HG03521 (cell line): ENCODE results near the gene GAK.

Experiments
- ATAC-seq: cut with Tn5 transposase; IDR thresholded peaks from one replicate; pipeline ENCODE4 v1.9.1; 2021; ENCODE audit warnings: mild to moderate bottlenecking, moderate library complexity; ENCODE audit not compliant: unreplicated experiment

The GAK gene

GRCh38 chr4:909821-910220, 22.3 kb downstream of the GAK start:
- ATAC-seq, result no peak

- no peak for ATAC-seq
Measured at GRCh38 chr4:909131-909571, 23.0 kb downstream of the GAK start.

GRCh38 chr4:907691-908425, 24.3 kb downstream of the GAK start:
- ATAC-seq, result no peak

GRCh38 chr4:907103-907400, 25.1 kb downstream of the GAK start:
- no peak for ATAC-seq

- no peak for ATAC-seq
Measured at GRCh38 chr4:906339-907102, 25.6 kb downstream of the GAK start.

- no peak for ATAC-seq
Measured at GRCh38 chr4:905485-906338, 26.4 kb downstream of the GAK start.

- ATAC-seq, result no peak
Measured at GRCh38 chr4:903066-904046, 28.8 kb downstream of the GAK start.

- no peak for ATAC-seq
Measured at GRCh38 chr4:901192-901910, 30.8 kb downstream of the GAK start.

GRCh38 chr4:900721-901120, 31.4 kb downstream of the GAK start:
- ATAC-seq, result no peak

GRCh38 chr4:900073-900472, 32.0 kb downstream of the GAK start:
- ATAC-seq, result no peak

- ATAC-seq, result no peak
Measured at GRCh38 chr4:899556-899906, 32.6 kb downstream of the GAK start.

- ATAC-seq, result no peak
Measured at GRCh38 chr4:898869-899555, 33.1 kb downstream of the GAK start.

GRCh38 chr4:898123-898522, 34.0 kb downstream of the GAK start:
- ATAC-seq, result no peak

- ATAC-seq, result no peak
Measured at GRCh38 chr4:896630-897029, 35.5 kb downstream of the GAK start.

GRCh38 chr4:896216-896615, 35.9 kb downstream of the GAK start:
- ATAC-seq, result no peak

- ATAC-seq, result no peak
Measured at GRCh38 chr4:895596-895995, 36.5 kb downstream of the GAK start.

- ATAC-seq, result no peak
Measured at GRCh38 chr4:893995-894705, 38.0 kb downstream of the GAK start.

GRCh38 chr4:893276-893994, 38.7 kb downstream of the GAK start:
- no peak for ATAC-seq
